DMS114 treated with DMSO at 0.1 percent for 48 hours (cell line): ENCODE measurements around the gene SERINC5.
"Not testable (repeated sequence)": the region's sequence is repeated elsewhere in the genome, so short reads cannot be mapped to it uniquely, and the experiment has no call there.

ENCODE experiments used
- DNase-seq: peaks from one replicate; lab custom pipeline; 2025; ENCODE audit not compliant: unreplicated experiment; lab: John Stamatoyannopoulos, UW

The SERINC5 gene

GRCh38 chr5:80142996-80143395, 112.9 kb downstream of the SERINC5 start:
- no peak for DNase-seq

- no peak for DNase-seq
Observed at GRCh38 chr5:80141681-80142080, 114.2 kb downstream of the SERINC5 start.

DNA sequence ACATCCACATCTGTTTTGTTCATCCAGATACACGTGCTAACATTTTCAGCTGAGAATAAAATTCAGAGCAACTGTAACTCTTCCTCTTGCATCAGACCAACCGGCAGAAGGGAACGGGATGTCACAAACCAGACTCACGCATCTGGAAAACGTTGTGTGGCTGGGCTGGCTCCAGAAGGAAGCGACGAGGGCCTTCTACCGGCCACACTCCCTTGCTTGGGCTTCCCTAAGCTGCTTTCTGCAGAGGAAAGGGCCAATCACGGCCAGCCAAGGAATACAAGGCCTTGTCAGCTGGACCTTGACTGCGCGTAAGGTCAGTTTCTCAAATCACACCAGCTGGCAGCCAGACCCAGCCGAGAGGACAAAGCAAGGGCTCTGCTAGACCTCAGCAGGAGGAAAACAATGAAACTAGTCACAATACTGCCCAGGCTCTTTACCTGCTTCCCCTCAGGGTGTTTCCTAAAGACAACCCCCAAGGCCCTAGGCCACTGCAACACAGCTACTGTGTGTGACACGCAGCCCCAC, 114.6 kb downstream of the SERINC5 start:
- no peak for DNase-seq

GRCh38 chr5:80140496-80140895, 115.4 kb downstream of the SERINC5 start:
- DNase-seq = no peak

- no peak for DNase-seq
Observed at GRCh38 chr5:80139466-80139972, 116.3 kb downstream of the SERINC5 start.

GRCh38 chr5:80138486-80138885, 117.4 kb downstream of the SERINC5 start:
- DNase-seq = no peak

GRCh38 chr5:80136798-80137197, 119.0 kb downstream of the SERINC5 start:
- not testable (repeated sequence) for DNase-seq

DNA sequence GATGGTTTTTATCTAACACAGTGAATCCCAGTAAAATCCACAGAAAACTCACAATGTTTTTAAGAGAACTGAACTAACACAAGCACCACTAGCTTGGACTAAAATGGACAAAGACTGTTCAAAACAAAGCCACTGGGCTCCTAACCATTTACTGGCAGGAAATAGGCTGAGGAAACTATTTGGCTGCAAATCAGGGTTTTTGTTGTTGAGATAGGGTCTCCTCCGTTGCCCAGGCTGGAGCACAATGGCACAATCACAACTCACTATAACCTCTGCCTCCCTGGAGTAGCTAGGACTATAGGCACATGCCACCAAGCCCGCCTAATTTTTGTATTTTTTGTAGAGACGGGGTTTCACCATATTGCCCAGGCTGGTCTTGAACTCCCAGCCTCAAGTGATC, 121.0 kb downstream of the SERINC5 start:
- no peak for DNase-seq

GRCh38 chr5:80129146-80129545, 126.7 kb downstream of the SERINC5 start:
- no peak for DNase-seq

- DNase-seq = no peak
Observed at GRCh38 chr5:80128141-80128540, 127.7 kb downstream of the SERINC5 start.

GRCh38 chr5:80127116-80127552, 128.7 kb downstream of the SERINC5 start:
- DNase-seq = no peak

GRCh38 chr5:80125962-80126480, 129.8 kb downstream of the SERINC5 start:
- no peak for DNase-seq

GRCh38 chr5:80125022-80125961, 130.6 kb downstream of the SERINC5 start:
- DNase-seq = no peak

GRCh38 chr5:80124121-80124918, 131.5 kb downstream of the SERINC5 start:
- DNase-seq = no peak

DNA sequence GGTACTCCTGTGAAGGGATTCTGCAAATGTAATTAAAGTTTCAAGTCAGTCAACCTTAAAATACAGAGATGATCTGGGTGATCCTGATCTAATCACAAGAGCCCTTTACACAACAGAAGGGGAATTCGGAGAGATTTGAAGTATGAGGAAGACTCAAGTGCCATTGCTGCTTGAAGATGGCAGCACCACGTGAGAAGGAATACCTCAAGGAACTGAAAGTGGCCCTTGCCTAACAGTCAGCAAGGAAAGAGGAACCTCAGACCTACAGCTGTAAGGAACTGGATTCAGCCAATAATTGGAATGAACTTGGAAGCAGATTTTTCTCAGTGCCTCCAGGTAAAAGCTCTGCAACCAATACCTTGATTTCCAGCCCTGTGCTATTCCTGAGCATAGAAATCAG, 133.3 kb downstream of the SERINC5 start:
- no peak for DNase-seq

- no peak for DNase-seq
Observed at GRCh38 chr5:80119372-80119771, 136.5 kb downstream of the SERINC5 start.

DNA sequence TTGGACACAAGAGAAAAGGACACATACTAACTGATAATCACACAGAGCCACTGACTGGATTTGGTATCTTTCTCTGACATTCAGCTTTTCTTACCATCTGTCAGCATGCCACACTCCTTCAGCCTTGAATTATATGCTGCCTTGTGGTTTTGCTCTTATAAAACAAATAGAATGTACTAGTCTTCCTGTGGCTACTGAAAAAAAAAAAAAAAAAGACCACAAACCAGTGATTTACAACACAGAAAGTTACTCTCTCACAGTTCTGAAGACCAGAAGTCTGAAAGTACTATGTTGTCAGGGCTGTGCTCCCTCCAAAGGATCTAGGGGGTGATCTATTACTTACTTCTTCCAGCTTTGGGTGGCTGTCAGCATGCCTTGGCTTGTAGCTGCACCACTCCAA, 138.4 kb downstream of the SERINC5 start:
- no peak for DNase-seq

DNA sequence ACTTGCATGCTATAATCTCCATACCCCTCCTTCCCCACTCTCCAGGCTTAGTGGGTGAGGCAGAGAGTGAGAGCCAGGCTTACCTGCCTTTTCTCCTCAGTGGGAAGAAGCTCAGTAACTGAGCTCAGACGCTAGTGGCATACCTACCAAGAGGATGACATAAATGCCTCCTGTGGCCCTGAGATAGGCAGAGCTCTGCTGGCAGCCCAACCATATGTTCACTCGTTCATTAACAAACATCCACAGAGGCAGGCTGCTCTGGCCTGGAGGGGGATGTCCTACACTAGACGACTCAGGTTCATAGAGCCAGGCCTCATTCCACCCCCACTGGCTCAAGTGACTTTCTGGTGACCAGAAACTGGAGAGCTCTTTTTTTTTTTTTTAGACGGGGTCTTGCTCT, 139.4 kb downstream of the SERINC5 start:
- DNase-seq = no peak

- no peak for DNase-seq
Observed at GRCh38 chr5:80116000-80116399, 139.8 kb downstream of the SERINC5 start.

DNA sequence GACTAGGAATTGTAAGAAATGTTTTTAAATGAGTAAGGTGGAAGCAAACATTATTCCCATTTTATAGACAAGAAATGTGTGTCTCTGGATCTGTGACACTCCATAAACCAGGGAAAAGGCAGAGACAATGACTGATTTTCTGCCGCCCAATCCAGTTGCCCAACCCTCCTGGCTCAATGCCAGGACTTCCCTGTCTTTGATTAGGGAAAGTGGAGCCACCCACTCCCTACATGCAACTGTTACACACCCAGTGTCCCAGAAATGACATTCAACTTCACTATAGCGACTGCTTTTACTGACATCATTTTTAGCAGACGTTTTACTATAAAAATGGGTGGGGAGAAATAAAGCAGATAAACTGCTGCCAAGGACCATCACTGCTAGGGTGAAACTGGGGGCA, 141.0 kb downstream of the SERINC5 start:
- no peak for DNase-seq

DNA sequence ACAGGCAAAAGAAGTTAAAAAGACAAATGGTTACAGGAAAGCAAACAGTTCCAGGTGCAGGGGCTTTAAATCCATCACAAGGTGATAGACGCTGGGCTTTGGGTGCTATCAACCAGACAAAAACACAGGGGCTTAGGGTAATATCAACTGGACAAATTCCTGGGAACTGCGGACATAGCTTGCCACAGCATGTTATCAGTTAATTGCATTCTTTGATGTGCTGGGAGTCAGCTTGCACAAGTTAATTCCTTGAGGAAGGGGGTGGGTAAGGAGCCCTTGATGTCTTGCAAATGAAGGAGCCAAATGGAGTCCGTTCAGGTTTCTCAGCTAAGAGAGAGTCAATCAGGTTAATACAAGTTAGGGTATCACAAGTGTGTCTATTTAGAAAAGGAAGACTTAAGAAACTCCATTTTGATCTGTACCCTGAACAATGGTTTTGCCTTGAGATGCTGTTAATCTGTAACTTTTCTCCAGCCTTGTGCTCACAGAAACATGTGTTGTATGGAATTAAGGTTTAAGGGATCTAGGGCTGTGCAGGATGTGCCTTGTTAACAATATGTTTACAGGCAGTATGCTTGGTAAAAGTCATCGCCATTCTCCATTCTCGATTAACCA, 144.4 kb downstream of the SERINC5 start:
- DNase-seq = not testable (repeated sequence)
